Ishikawa (cell line): ENCODE measurements around the gene ABCG5.

Experiments
- CEBPB ChIP-seq: IDR thresholded peaks from 2 replicates; pipeline ENCODE4 v1.6.1; 2012
- CREB1 ChIP-seq: IDR thresholded peaks from 2 replicates; pipeline ENCODE4 v1.6.1; 2012; ENCODE audit warnings: low read depth
- EGR1 ChIP-seq: IDR thresholded peaks from 2 replicates; pipeline ENCODE4 v1.6.1; 2012
- EP300 ChIP-seq: IDR thresholded peaks from 2 replicates; pipeline ENCODE4 v1.6.1; 2012; ENCODE audit warnings: borderline replicate concordance
- FOXM1 ChIP-seq: IDR thresholded peaks from 2 replicates; pipeline ENCODE4 v1.6.1; 2012; ENCODE audit warnings: low read depth, borderline replicate concordance
- MAX ChIP-seq: IDR thresholded peaks from 2 replicates; pipeline ENCODE4 v1.6.1; 2012
- NFIC ChIP-seq: IDR thresholded peaks from 2 replicates; pipeline ENCODE4 v1.6.1; 2012
- RAD21 ChIP-seq: IDR thresholded peaks from 2 replicates; pipeline ENCODE4 v1.6.1; 2012; ENCODE audit warnings: low read depth
- REST ChIP-seq: IDR thresholded peaks from 2 replicates; pipeline ENCODE4 v1.6.1; 2012; ENCODE audit warnings: low read depth, mild to moderate bottlenecking
- TAF1 ChIP-seq: IDR thresholded peaks from 2 replicates; pipeline ENCODE4 v1.6.1; 2012; ENCODE audit warnings: low read depth, mild to moderate bottlenecking
- TCF12 ChIP-seq: IDR thresholded peaks from 2 replicates; pipeline ENCODE4 v1.6.1; 2012; ENCODE audit warnings: low read depth
- TEAD4 ChIP-seq: IDR thresholded peaks from 2 replicates; pipeline ENCODE4 v1.6.1; 2012
- USF1 ChIP-seq: IDR thresholded peaks from 2 replicates; pipeline ENCODE4 v1.6.1; 2012
- YY1 ChIP-seq: IDR thresholded peaks from 2 replicates; pipeline ENCODE4 v1.6.1; 2012; ENCODE audit warnings: low read depth
- ZBTB7A ChIP-seq: IDR thresholded peaks from 2 replicates; pipeline ENCODE4 v1.6.1; 2012; ENCODE audit warnings: low read depth

ABCG5 gene

GRCh38 chr2:43778233-43778632, 60.4 kb downstream of the ABCG5 start:
- TF ChIP-seq CEBPB (no peak), EP300 (no peak), TCF12 (no peak), REST (no peak), TAF1 (no peak), MAX (no peak), FOXM1 (no peak), CREB1 (no peak), NFIC (no peak), TEAD4 (no peak), USF1 (no peak), YY1 (no peak), ZBTB7A (no peak), EGR1 (no peak)

GRCh38 chr2:43777306-43777926, 61.2 kb downstream of the ABCG5 start:
- no peak for TF ChIP-seq MAX
- TF ChIP-seq TCF12 = no peak
- no peak for TF ChIP-seq RAD21
- no peak for TF ChIP-seq FOXM1
- TF ChIP-seq CREB1 = no peak

GRCh38 chr2:43776324-43776723, 62.3 kb downstream of the ABCG5 start:
- no peak for TF ChIP-seq RAD21
- no peak for TF ChIP-seq YY1
- TF ChIP-seq CEBPB = no peak
- no peak for TF ChIP-seq TAF1
- no peak for TF ChIP-seq NFIC
- TF ChIP-seq MAX = no peak
- no peak for TF ChIP-seq REST
- no peak for TF ChIP-seq USF1
- no peak for TF ChIP-seq ZBTB7A
- no peak for TF ChIP-seq FOXM1
- no peak for TF ChIP-seq CREB1
- no peak for TF ChIP-seq TCF12
- TF ChIP-seq TEAD4 = no peak
- TF ChIP-seq EGR1 = no peak

GRCh38 chr2:43774617-43775016, 64.0 kb downstream of the ABCG5 start:
- TF ChIP-seq CREB1 (no peak), TEAD4 (no peak), FOXM1 (no peak), USF1 (no peak), ZBTB7A (no peak), YY1 (no peak), REST (no peak), CEBPB (no peak), RAD21 (no peak), EGR1 (no peak), TCF12 (no peak), MAX (no peak), EP300 (no peak), NFIC (no peak), TAF1 (no peak)
